ENCODE measurements around the gene TSPEAR. TPM values are rescaled to one million over a fixed set of nuclear protein-coding genes. Genes with fewer than 3 reads are reported as not detected.

TSPEAR gene
- total RNA-seq (2014; rRNA removed; shearing (Covaris generic)), result not detected in 2 replicates

GRCh38 chr21:44711327-44712202 is at the start of gene TSPEAR:
Gene TSPEAR (minus strand): TSS chr21:44711572. CDS start chr21:44711514, 58 bp downstream.
- DNase-seq (ENCODE audit: low spot score), result no peak

- no peak for DNase-seq (ENCODE audit: low spot score)
These were observed 49.0 kb upstream of the TSPEAR start for GRCh38 chr21:44760376-44760775.

- no peak for DNase-seq (ENCODE audit: low spot score)
These were observed 48.4 kb upstream of the TSPEAR start for GRCh38 chr21:44759628-44760285.

- no peak for DNase-seq (ENCODE audit: low spot score)
These were observed 47.6 kb upstream of the TSPEAR start for GRCh38 chr21:44758781-44759627.

- no peak for DNase-seq (ENCODE audit: low spot score)
These were observed 46.8 kb upstream of the TSPEAR start for GRCh38 chr21:44758141-44758561.

GRCh38 chr21:44757731-44758130 is 46.4 kb upstream of the TSPEAR start:
- no peak for DNase-seq (ENCODE audit: low spot score)

GRCh38 chr21:44756423-44757185 is 45.2 kb upstream of the TSPEAR start:
- DNase-seq (ENCODE audit: low spot score), result no peak

- no peak for DNase-seq (ENCODE audit: low spot score)
These were observed 43.9 kb upstream of the TSPEAR start for GRCh38 chr21:44755227-44755626.

GRCh38 chr21:44753357-44753756 is 42.0 kb upstream of the TSPEAR start:
- DNase-seq (ENCODE audit: low spot score), result no peak

- DNase-seq (ENCODE audit: low spot score), result peak; percentile 71
These were observed 41.4 kb upstream of the TSPEAR start for GRCh38 chr21:44752671-44753235.

GRCh38 chr21:44751799-44752636 is 40.6 kb upstream of the TSPEAR start:
- no peak for DNase-seq (ENCODE audit: low spot score)

GRCh38 chr21:44751186-44751798 is 39.9 kb upstream of the TSPEAR start:
- DNase-seq (ENCODE audit: low spot score), result no peak

GRCh38 chr21:44750675-44751025 is 39.3 kb upstream of the TSPEAR start:
- no peak for DNase-seq (ENCODE audit: low spot score)

- DNase-seq (ENCODE audit: low spot score), result no peak
These were observed 38.6 kb upstream of the TSPEAR start for GRCh38 chr21:44749759-44750674.

GRCh38 chr21:44749116-44749758 is 37.9 kb upstream of the TSPEAR start:
- no peak for DNase-seq (ENCODE audit: low spot score)

- DNase-seq (ENCODE audit: low spot score), result no peak
These were observed 37.2 kb upstream of the TSPEAR start for GRCh38 chr21:44748621-44749020.

- peak; percentile 38 for DNase-seq (ENCODE audit: low spot score)
These were observed 31.2 kb upstream of the TSPEAR start for GRCh38 chr21:44742418-44743153.

All from HT-29 (cell line).